NCI-H2029 (cell line): Measurements from ENCODE around the gene CLEC4C.

Experiments used
- DNase-seq: peaks from one replicate; lab custom pipeline; 2025; lab: John Stamatoyannopoulos, UW

CLEC4C gene

DNA sequence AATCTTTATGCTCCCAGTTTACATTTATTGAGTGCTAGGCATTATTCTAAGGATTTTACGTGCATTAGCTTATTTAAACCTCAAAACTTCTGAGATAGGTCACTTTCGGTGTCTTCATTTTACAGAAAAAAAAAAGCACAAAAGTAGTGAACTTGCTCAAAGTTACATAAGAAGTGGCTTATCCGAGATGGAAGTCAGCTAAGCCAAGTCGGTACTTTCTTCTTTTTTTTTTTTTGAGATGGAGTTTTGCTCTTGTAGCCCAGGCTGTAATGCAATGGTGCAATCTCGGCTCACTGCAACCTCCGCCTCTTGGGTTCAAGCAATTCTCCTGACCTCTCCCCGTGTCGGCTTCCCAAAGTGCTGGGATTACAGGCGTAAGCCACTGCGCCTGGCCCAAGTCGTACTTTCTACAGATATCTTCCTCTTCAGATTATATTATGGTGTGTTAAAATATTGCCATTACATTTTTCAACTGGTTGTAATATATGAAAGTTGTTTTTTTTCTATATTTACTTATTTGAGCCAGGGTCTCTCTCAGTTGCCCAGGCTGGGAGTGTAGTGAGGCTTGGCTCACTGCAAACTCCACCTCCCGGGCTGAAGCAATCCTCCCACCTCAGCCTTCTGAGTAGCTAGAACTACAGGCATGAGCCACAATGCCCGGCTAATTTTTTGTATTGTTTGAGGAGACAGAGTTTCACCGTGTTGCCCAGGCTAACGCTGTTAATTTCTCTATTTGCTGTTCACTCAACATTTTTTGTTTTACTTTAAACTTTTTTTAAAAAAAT is 27.0 kb downstream of the CLEC4C start:
- DNase-seq = no peak

DNA sequence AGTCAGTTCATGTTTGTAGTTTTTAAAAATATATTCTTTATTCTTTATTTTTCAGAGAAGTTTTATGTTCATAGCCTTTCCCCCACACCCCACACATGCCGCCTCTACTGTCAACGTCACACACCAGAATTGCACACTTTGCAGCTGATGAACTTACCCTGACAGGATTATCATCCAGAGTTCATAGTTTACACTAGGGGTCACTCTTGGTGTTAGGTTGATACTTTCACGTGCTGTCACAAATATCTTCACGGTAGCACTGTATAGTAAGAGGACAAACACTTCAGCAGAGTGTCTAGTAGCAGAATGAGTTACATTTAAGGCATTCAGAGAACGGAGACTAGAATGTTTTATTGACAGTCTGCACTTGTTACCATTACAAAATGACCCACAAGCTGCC is 30.8 kb downstream of the CLEC4C start:
- no peak for DNase-seq

DNA sequence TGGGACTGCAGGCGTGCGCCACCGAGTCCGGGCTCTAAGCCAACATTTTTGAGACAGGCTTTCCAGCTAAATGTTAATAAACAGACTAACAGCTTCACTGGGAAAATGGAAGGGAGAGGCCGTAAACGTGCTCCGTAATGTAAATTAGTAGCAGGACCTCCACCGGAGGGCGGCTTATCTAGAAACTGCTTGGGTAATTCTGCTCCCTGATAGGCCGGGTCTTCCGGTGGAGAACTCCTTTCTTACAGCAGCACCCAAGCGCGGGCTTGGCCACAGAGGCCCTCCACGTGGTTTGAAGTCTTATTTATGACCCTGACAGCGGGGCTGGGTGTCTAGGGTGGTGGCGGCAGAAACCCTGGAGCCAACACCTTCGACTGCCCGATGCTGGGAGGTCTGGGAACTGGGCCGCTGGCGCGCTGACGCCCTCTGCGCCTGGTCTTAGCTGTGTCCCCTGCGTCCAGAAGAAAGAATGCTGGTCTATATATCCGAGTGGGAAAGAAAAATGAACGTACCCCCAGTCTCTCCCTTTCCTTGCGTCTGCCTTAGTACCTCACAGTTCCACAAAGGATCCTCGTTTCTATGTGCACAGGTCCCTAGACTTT is 34.2 kb downstream of the CLEC4C start:
- DNase-seq = no peak

DNA sequence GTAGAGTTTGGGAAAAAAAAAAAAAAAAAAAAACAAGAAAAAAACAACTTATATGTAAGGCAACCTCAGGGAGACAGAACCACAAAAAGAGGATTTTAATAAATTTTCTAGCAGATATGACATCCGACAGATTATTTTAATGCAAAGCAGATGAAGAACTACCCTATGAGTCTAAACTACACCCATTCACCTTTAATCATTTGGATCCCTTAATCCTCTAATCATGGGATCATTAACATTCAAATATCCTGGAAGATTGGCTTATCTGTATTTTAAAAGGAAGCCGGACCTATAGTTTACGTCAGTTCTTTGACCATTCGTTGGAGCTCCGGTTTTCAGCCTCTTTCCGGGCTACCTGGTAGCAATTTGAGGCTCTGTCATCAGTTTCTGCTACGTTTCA is 36.0 kb downstream of the CLEC4C start, which contains the start of gene DPPA3:
Gene DPPA3, plus strand, starts transcription at position 301 of the 400 bp plus-strand sequence. CDS start 138 bp downstream, outside the sequence.
- no peak for DNase-seq

DNA sequence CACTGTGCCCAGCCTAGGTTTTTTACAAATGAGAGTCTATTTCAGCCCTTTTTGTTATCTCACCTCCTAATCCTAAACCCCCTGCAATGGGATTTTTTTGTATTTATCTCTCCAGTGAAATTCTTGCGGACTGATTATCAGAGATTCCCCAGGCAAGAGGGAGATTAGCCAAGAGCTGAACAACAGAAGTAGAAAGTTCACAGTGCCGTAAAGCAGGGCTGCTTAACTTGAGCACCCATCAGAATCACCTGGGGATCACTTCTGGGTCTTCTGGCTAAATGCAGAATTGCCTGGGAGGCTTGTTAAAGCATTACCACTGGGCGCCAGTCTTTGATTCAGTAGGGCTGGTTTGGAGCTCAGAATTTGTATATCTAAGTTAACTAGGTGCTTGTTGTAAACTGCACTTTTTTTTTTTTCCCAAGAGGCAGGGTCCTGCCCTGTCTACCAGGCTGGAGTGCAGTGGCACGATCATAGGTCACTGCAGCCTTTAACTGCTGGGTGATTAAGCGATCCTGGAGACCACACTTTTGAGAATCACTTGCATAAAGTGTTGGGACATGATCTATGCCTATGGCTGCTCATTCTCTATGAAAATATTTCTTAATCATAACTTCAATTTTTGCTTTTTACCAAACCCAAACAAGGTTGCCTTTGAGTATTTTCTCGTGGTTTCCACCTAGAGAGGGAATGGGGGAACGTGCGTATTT is 37.1 kb downstream of the CLEC4C start:
- no peak for DNase-seq

DNA sequence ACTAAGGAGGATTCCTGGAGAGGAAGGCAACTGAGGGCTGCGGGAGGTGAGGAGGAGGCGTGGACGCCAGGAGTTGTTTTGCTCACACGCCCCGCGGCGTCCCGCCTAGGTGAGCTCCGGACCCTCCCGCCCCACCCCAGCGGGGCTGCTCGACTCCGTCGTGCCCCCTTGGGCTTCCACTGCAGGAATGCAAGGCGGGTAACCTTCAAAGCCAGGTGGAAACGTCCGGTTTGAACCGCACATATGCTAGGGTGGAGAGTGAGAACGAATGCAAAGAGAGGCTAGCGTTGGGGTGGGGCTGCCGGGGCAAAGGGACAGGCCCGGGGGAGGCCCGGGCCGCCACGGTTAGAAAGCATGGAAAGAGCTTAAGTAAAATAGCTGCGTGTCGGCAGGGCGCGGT is 41.3 kb downstream of the CLEC4C start:
- no peak for DNase-seq

DNA sequence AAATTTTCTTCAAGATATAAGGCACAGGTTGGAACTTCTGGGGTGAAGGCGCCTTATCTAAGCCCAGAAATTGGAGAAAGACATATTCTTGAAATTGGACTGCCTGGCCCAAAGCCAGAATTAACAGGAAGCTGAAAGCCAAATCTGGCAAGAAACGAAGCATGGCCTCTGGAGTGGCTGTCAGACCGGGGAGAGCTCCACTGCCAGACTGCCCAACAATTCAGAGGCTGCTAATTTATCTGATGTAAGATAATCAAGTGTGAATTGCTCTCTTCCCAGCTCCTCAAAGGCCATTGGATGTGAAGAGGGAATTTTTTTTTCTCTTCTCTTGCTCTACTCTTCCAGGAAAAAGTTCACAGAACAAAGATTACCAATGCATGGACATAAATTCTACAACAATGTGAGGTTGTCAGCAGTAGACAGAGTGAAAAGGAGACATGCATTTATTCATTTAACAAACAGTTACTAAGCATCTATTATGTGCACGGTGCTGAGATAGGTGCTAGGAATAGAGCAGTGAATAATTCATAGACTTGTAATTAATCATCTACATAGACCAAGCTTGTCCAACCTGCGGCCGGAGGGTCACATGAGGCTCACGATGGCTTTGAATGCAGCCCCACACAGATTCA is 51.5 kb downstream of the CLEC4C start, which contains the start of gene GDF3:
Gene GDF3, minus strand, starts transcription at position 210 of the 632 bp plus-strand sequence. Its CDS starts 47 bp downstream, at position 163.
- DNase-seq = no peak

DNA sequence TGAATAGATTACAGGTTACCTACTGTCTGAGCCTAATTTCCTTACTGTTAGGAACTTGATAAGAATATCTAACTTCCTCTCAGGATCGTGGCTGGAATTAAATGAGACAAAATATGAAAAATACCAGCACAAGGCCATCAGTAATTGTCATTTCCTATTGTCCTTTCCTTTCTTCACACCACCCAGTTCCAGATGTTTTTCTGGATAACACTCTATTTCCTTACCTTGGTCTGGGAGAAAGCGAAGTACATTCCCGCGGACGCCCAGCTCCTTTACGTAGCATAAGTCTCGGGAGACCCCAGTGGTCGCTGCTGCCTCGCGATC is 52.0 kb downstream of the CLEC4C start:
- DNase-seq = no peak

DNA sequence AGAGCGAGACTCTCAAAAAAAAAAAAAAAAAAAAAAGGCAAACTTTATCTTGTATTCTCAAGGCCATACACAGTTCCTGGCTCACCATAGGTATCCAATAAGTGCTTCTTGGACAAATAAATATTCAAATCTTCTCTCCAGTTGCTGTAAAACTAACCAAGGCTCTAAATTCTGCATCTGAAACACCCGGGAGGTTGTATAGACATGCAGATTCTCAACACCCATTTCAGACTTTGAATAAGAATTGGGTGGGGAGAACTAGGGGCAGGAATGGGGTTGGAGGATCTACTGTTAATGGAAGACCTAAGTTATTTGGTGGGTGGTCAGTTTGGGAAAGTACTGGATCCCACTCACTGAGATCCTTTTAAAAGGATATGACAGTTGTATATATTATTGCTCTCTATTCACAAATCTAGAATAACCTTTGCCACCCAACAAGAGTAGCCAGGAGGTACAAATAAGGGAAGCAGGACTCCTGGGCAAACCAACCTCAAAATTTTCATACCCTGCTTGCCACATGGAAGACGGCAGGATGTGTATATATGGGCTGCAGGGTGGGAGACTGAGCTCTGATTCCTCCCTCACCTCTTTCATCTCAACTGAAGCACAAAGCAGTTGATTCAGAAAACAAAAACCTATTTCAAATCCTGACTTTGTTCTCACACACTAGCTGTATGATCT is 52.5 kb downstream of the CLEC4C start:
- DNase-seq = no peak

DNA sequence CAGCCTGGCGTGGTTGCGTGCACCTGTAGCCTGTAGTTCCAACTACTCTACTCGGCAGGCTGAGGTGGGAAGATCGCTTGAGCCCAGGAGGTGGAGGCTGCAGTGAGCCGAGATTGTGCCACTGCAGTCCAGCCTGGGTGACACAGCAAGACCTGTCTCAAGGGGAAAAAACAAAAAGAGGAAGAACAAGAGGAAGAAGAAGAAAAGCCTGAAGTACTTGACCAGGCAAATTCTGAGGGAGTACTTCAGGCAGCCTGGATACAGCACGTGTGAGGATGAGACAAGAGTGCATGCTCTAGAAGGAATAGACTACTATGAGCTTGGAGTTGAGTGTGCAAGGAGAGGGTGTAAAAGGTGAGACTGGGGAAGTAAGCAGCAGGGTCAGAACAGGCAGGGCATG is 53.4 kb downstream of the CLEC4C start:
- no peak for DNase-seq

DNA sequence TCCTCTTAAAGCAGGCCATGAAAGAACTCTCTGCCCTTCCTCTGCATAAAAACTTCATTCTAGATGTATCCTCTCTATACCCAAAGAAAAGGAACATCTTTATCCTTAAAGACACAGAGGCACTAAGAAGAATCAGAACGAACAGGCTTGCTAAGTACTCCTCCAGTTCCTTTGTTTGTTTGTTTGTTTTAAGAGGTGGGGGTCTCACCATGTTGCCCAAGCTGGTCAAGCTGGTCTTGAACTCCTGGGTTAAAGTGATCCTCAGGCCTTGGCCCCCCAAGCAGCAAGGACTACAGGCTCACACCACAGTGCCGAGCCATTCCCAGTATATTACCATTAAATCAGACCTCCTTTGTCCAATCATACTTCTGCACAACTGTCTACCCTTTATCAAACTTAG is 65.6 kb downstream of the CLEC4C start:
- no peak for DNase-seq
